Measurements from ENCODE around the gene FDXR. TPM values are rescaled to one million over a fixed set of nuclear protein-coding genes. Genes with fewer than 3 reads are reported as not detected.

Gene FDXR
- total RNA-seq, 1 experiment from 2014 or later, result 39.7 TPM

- no peaks in the 10 kb centered on the region for H3K4me1 ChIP-seq (ENCODE audit: insufficient read depth, low read length)
- no peak overlapping the region for H3K4ac ChIP-seq (ENCODE audit: low read depth, low read length)
- H2BK5ac ChIP-seq (ENCODE audit: insufficient read length, low read length), result no peak overlapping the region
- no peak overlapping the region for H2BK20ac ChIP-seq (ENCODE audit: low read depth, low read length, poor library complexity, severe bottlenecking)
- no peak overlapping the region for H3K4me2 ChIP-seq (ENCODE audit: insufficient read depth, insufficient read length, low read length)
- H3K9me3 Mint-ChIP-seq, result no peaks in the 10 kb centered on the region
- H3K36me3 Mint-ChIP-seq (ENCODE audit: insufficient read depth in 1 of 3, low read depth in 3 of 3), result no peaks in the 10 kb centered on the region
- H4K91ac ChIP-seq (ENCODE audit: insufficient read length, low read depth, low read length), result no peak overlapping the region
- no peak overlapping the region for H2BK15ac ChIP-seq (ENCODE audit: low read depth, low read length)
- no peak overlapping the region for H3K18ac ChIP-seq (ENCODE audit: insufficient read length, low read depth, low read length)
- H4K5ac ChIP-seq (ENCODE audit: insufficient read length, low read depth, low read length), result no peak overlapping the region
- H2BK12ac ChIP-seq (ENCODE audit: insufficient read length, low read depth, low read length), result no peak overlapping the region
- no peak overlapping the region for H3K56ac ChIP-seq (ENCODE audit: insufficient read length, low read depth, low read length)
- peaks cover 74% of the 10 kb centered on the region for H3K27me3 Mint-ChIP-seq (ENCODE audit: low read depth)
- no peaks in the 10 kb centered on the region for H3K79me1 ChIP-seq (ENCODE audit: insufficient read depth, low read depth, low read length, poor library complexity, severe bottlenecking)
- H3K4me1 Mint-ChIP-seq, result peaks cover 4 to 9% of the 10 kb centered on the region in 2 experiments
- H3K79me2 ChIP-seq (ENCODE audit: insufficient read depth, low read length), result no peaks in the 10 kb centered on the region
- DNase-seq, result no peak
- H3K23ac ChIP-seq (ENCODE audit: insufficient read length, low read depth, low read length), result no peak overlapping the region
- H3K23me2 ChIP-seq (ENCODE audit: insufficient read length, low read depth, low read length, poor library complexity, severe bottlenecking), result peaks cover 2% of the 10 kb centered on the region
- H3K14ac ChIP-seq (ENCODE audit: insufficient read depth, low read length), result no peak overlapping the region
- H2BK120ac ChIP-seq (ENCODE audit: low read depth, low read length, poor library complexity, severe bottlenecking), result no peak overlapping the region
- H2AK5ac ChIP-seq (ENCODE audit: insufficient read length, low read length), result no peak overlapping the region
- TF ChIP-seq CTCF (conservative IDR thresholded peaks at IDR 0.05), result no peak
- no peak overlapping the region; a peak in 1 of 5 replicates for H3K4me3 Mint-ChIP-seq
- H2AFZ ChIP-seq (ENCODE audit: low read length), result no peak overlapping the region
- H3K27ac Mint-ChIP-seq, result no peak overlapping the region; a peak in 1 of 7 replicates
- no peak overlapping the region for H4K8ac ChIP-seq (replicated peaks; ENCODE audit: insufficient read length, low read depth, low read length)
- no CpG with 5 or more reads among the region's 11 CpGs for WGBS (ENCODE audit: extremely low coverage, insufficient read length, low lambda C conversion rate)
- H3K27ac ChIP-seq (ENCODE audit: insufficient read length, low read depth, low read length), result no peak overlapping the region
- H3K27me3 ChIP-seq (ENCODE audit: insufficient read depth, low read length), result peaks cover 15% of the 10 kb centered on the region; the same call in 1 of the 2 replicates
- no peaks in the 10 kb centered on the region for H4K20me1 ChIP-seq (ENCODE audit: control insufficient read depth, insufficient read depth, insufficient read length)
- no peak overlapping the region for H3T11ph ChIP-seq (ENCODE audit: low read length)
- no peak overlapping the region for H3K9ac ChIP-seq (ENCODE audit: extremely low read depth, insufficient read length, low read length)
- H3K9me3 ChIP-seq (ENCODE audit: control insufficient read depth, low read depth, low read length), result no peaks in the 10 kb centered on the region
Measured at GRCh38 chr17:74898376-74898946, 25.7 kb upstream of the FDXR start.

All from H9 (cell line).